Uterine smooth muscle cell (primary cell): ENCODE measurements around the gene SMPD4. TPM values are rescaled to one million over a fixed set of nuclear protein-coding genes. Genes with fewer than 3 reads are reported as not detected.

Source experiments
- total RNA-seq: library from RNA; depleted of rRNA; stranded (reverse); fragments of >200 nt; gene quantifications from 2 replicates; pipeline ENCODE4 v1.2.3, GENCODE V29; 2014

The SMPD4 gene, protein sequence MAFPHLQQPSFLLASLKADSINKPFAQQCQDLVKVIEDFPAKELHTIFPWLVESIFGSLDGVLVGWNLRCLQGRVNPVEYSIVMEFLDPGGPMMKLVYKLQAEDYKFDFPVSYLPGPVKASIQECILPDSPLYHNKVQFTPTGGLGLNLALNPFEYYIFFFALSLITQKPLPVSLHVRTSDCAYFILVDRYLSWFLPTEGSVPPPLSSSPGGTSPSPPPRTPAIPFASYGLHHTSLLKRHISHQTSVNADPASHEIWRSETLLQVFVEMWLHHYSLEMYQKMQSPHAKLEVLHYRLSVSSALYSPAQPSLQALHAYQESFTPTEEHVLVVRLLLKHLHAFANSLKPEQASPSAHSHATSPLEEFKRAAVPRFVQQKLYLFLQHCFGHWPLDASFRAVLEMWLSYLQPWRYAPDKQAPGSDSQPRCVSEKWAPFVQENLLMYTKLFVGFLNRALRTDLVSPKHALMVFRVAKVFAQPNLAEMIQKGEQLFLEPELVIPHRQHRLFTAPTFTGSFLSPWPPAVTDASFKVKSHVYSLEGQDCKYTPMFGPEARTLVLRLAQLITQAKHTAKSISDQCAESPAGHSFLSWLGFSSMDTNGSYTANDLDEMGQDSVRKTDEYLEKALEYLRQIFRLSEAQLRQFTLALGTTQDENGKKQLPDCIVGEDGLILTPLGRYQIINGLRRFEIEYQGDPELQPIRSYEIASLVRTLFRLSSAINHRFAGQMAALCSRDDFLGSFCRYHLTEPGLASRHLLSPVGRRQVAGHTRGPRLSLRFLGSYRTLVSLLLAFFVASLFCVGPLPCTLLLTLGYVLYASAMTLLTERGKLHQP
- total RNA-seq: 12.7 and 18.9 TPM in 2 replicates

GRCh38 chr2:130181325-130181879 lies at the start of gene SMPD4:
TSS of gene SMPD4 (minus strand) at chr2:130181602. CDS start at chr2:130176592, 5,010 bp downstream.

GRCh38 chr2:130198343-130198742 lies 16.9 kb upstream of the SMPD4 start, which contains the start of gene TUBA3E:
TSS of gene TUBA3E (minus strand) at chr2:130198439. CDS start at chr2:130198360, 79 bp downstream.

GRCh38 chr2:130181880-130182682 lies 679 bp upstream of the SMPD4 start, which contains the start of gene MZT2B:
TSS of gene MZT2B (plus strand) at chr2:130182262. CDS start at chr2:130182283, 21 bp downstream.

DNA sequence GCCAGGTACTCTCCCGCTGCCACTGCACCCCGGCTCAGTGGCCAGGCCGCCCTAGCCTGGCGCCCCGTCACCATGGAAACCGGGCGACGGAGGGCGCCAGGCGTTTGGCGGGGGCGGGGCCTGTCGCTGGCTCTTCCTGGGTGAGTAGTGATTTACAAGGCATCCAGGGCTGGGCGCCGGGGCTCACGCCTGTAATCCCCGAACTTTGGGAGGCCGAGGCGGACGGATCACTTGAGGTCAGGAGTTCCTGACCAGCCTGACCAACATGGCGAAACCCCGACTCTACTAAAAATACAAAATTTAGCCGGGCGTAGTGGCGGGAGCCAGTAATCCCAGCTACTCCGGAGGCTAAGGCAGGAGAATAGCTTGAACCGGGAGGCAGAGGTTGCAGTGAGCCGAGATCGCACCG lies 36.4 kb downstream of the SMPD4 start, which contains the start of gene CCDC74B:
TSS of gene CCDC74B (minus strand) at position 107 of the 409 bp plus-strand sequence. CDS start 116 bp downstream, outside the sequence.

DNA sequence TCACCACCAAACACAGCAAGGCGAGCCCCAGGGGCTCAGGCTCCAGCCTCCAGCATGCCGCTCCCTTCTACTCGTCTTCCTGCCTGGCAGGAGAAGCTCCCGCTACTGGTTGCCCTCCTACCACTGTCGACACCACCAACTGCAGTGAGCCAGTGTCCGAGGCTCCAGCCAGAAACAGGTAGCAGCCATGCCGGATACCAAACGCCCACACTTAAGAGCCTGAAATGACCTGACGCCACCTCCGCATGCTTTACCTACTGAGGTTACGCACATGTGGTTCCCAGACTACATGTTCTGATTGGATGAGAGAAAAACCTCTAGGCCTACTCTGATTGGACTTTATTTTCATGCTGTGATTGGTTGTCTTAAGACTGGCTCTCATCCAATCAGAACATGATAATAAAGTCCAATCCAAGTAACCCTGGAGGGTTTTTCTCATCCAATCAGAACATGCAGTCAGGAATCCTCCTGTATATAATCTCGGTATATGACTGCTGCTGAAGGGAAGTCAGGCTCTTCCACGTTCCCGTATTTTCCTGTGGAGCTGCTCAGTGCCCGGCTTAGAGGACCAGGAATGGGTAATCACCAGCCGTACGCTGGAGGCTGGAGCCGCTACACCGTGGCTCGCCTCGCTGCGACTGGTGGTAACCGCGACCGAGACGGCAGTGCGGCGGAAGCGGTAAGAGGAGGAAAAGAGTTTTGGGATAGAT lies 52.1 kb downstream of the SMPD4 start, which contains the start of gene POTEF:
TSS of gene POTEF (minus strand) at position 103 of the 710 bp plus-strand sequence. CDS start 8,707 bp downstream, outside the sequence.

Other genes starting within 250 kb of the SMPD4 start
- gene RAB6C, start 201.9 kb downstream of the SMPD4 start, total RNA-seq: under 0.01 TPM in 1 of 2 replicates, not detected in the other
- 0.22 TPM in 1 of 2 replicates, not detected in the other for gene POTEF, start 52.4 kb downstream of the SMPD4 start, total RNA-seq
- 7.5 and 9.8 TPM in 2 replicates for gene CCDC74B, start 36.5 kb downstream of the SMPD4 start, total RNA-seq
- gene MZT2B, start 660 bp upstream of the SMPD4 start, total RNA-seq: 146 and 210 TPM in 2 replicates
- not detected in 2 replicates for gene TUBA3E, start 16.8 kb upstream of the SMPD4 start, total RNA-seq
- 80.9 and 118 TPM in 2 replicates for gene IMP4, start 161.3 kb upstream of the SMPD4 start, total RNA-seq
- 11.0 and 16.0 TPM in 2 replicates for gene PTPN18, start 174.5 kb upstream of the SMPD4 start, total RNA-seq